IMR-90 (cell line): ENCODE data around the gene DSE. TPM values are rescaled to one million over a fixed set of nuclear protein-coding genes. Genes with fewer than 3 reads are reported as not detected.

Experiments used
- ATAC-seq: fragments of 200-7000 bp; cut with Tn5 transposase; 2 replicates; pipeline ENCODE4 v1.9.1; 2020; ENCODE audit warnings: low read depth, mild to moderate bottlenecking, moderate library complexity
- BruUV-seq: library from RNA; stranded (reverse); fragments of 400-500 nt; replicated peaks from 2 replicates; lab custom pipeline; 2021; lab: Mats Ljungman, UMichigan
- CTCF ChIA-PET: fragments of 300-600 bp; formaldehyde crosslinking; extraction: SDS; loops from one replicate; lab custom pipeline; 2021; ENCODE audit warnings: antibody characterized with exemption; lab: Yijun Ruan, JAX
- POLR2A ChIA-PET: fragments of 300-600 bp; sonication (Branson Sonifier 250); formaldehyde crosslinking; loops from one replicate; lab custom pipeline; 2022; ENCODE audit warnings: antibody characterized with exemption; ENCODE audit not compliant: unreplicated experiment; lab: Charles Lee
- DNase-seq: peaks from one replicate; pipeline ENCODE4 v3.0.0; 2013
- H2AFZ ChIP-seq: replicated peaks from 2 replicates; pipeline ENCODE3; 2013; ENCODE audit warnings: low read length, mild to moderate bottlenecking; ENCODE audit not compliant: poor library complexity
- H2AK5ac ChIP-seq: 2 replicates; pipeline ENCODE4 v1.6.1; 2013; ENCODE audit warnings: low read depth, low read length, inconsistent platforms
- H2AK9ac ChIP-seq: replicated peaks from 2 replicates; pipeline ENCODE3; 2013; ENCODE audit warnings: mild to moderate bottlenecking, low read depth, low read length, moderate library complexity; ENCODE audit not compliant: poor library complexity
- H2BK120ac ChIP-seq: 2 replicates; pipeline ENCODE4 v1.6.1; 2013; ENCODE audit warnings: low read depth, low read length, inconsistent platforms
- H2BK15ac ChIP-seq: 3 replicates; pipeline ENCODE4 v1.6.1; 2013; ENCODE audit warnings: low read depth, low read length, inconsistent platforms
- H2BK20ac ChIP-seq: 2 replicates; pipeline ENCODE4 v1.6.1; 2013; ENCODE audit warnings: low read depth, mild to moderate bottlenecking, inconsistent platforms, low read length, moderate library complexity
- H2BK5ac ChIP-seq: 2 replicates; pipeline ENCODE4 v1.6.1; 2013; ENCODE audit warnings: mild to moderate bottlenecking, low read depth, low read length, inconsistent platforms; ENCODE audit not compliant: poor library complexity, severe bottlenecking
- H3K14ac ChIP-seq: replicated peaks from 2 replicates; pipeline ENCODE4 v1.6.1; 2013; ENCODE audit warnings: low read depth, low read length, inconsistent platforms
- H3K18ac ChIP-seq: 2 replicates; pipeline ENCODE4 v1.6.1; 2013; ENCODE audit warnings: low read depth, low read length, control low read depth
- H3K23ac ChIP-seq: 2 replicates; pipeline ENCODE4 v1.6.1; 2013; ENCODE audit warnings: low read depth, low read length, inconsistent platforms
- H3K27ac ChIP-seq: 2 replicates; pipeline ENCODE4 v1.5.1; 2013; ENCODE audit warnings: mild to moderate bottlenecking, control low read depth, low read length; ENCODE audit not compliant: insufficient read depth
- H3K27me3 ChIP-seq: 2 replicates; pipeline ENCODE4 v1.6.1; 2013; ENCODE audit warnings: low read length; ENCODE audit not compliant: control insufficient read depth, insufficient read depth
- H3K36me3 ChIP-seq: 2 replicates; pipeline ENCODE4 v1.6.1; 2013; ENCODE audit warnings: low read length, mixed read lengths; ENCODE audit not compliant: control insufficient read depth, insufficient read depth
- H3K4ac ChIP-seq: 2 replicates; pipeline ENCODE4 v1.6.1; 2013; ENCODE audit warnings: low read depth, low read length, inconsistent platforms
- H3K4me1 ChIP-seq: 2 replicates; pipeline ENCODE4 v1.6.1; 2013; ENCODE audit warnings: low read length, mixed read lengths; ENCODE audit not compliant: control insufficient read depth, insufficient read depth
- H3K4me2 ChIP-seq: 2 replicates; pipeline ENCODE4 v1.6.1; 2013; ENCODE audit warnings: low read depth, mild to moderate bottlenecking, control low read depth, low read length, moderate library complexity
- H3K4me3 ChIP-seq: 2 replicates; pipeline ENCODE4 v1.5.1; 2013; ENCODE audit warnings: low read depth, mild to moderate bottlenecking, control low read depth, low read length, moderate library complexity; ENCODE audit not compliant: insufficient read depth
- H3K56ac ChIP-seq: 2 replicates; pipeline ENCODE4 v1.6.1; 2013; ENCODE audit warnings: low read length, inconsistent platforms; ENCODE audit not compliant: insufficient read depth; ENCODE audit errors: extremely low read depth
- H3K79me1 ChIP-seq, 2 experiments: 2 replicates each; pipeline ENCODE4 v1.6.1; 2013; ENCODE audit warnings: low read length in 2 of 2, inconsistent platforms in 1 of 2, low read depth in 1 of 2
- H3K9ac ChIP-seq: 2 replicates; pipeline ENCODE4 v1.6.1; 2013; ENCODE audit warnings: low read depth, low read length, control low read depth
- H3K9me1 ChIP-seq: 2 replicates; pipeline ENCODE4 v1.6.1; 2013; ENCODE audit warnings: low read length, inconsistent platforms; ENCODE audit not compliant: insufficient read depth
- H3K9me3 ChIP-seq: 2 replicates; pipeline ENCODE4 v1.6.1; 2013; ENCODE audit warnings: low read length; ENCODE audit not compliant: control insufficient read depth, insufficient read depth
- H4K20me1 ChIP-seq: 2 replicates; pipeline ENCODE4 v1.6.1; 2013; ENCODE audit warnings: low read length, inconsistent platforms; ENCODE audit not compliant: insufficient read depth
- H4K5ac ChIP-seq: 2 replicates; pipeline ENCODE4 v1.6.1; 2013; ENCODE audit warnings: mild to moderate bottlenecking, low read depth, low read length, control low read depth
- H4K8ac ChIP-seq, 2 experiments: 2 replicates each; pipeline ENCODE4 v1.6.1; 2013; ENCODE audit warnings: low read depth in 2 of 2, low read length in 2 of 2, control low read depth in 1 of 2, inconsistent platforms in 1 of 2
- H4K91ac ChIP-seq: 2 replicates; pipeline ENCODE4 v1.6.1; 2013; ENCODE audit warnings: low read depth, low read length, inconsistent platforms; ENCODE audit not compliant: insufficient read depth
- CHD1 ChIP-seq: IDR thresholded peaks from 2 replicates; pipeline ENCODE4 v1.6.1; 2012; ENCODE audit warnings: low read depth, low read length, improper control_type of control experiment
- MAZ ChIP-seq: IDR thresholded peaks from 2 replicates; pipeline ENCODE4 v1.6.1; 2012; ENCODE audit warnings: low read depth, mild to moderate bottlenecking, low read length, improper control_type of control experiment, moderate library complexity, borderline replicate concordance
- POLR2A ChIP-seq: IDR thresholded peaks from 2 replicates; pipeline ENCODE4 v1.6.1; 2012; ENCODE audit warnings: mild to moderate bottlenecking, low read depth, low read length
- RCOR1 ChIP-seq: IDR thresholded peaks from 2 replicates; pipeline ENCODE4 v1.6.1; 2012; ENCODE audit warnings: mild to moderate bottlenecking, low read length, improper control_type of control experiment; ENCODE audit not compliant: insufficient replicate concordance
- RFX5 ChIP-seq: IDR thresholded peaks from 2 replicates; pipeline ENCODE4 v1.8.0; 2012; ENCODE audit warnings: low read depth, mild to moderate bottlenecking, low read length, moderate library complexity
- SMC3 ChIP-seq: fragments of 150-350 bp; IDR thresholded peaks from 2 replicates; pipeline ENCODE4 v1.6.1; 2016; ENCODE audit warnings: low read depth, mild to moderate bottlenecking, antibody characterized with exemption, low read length, moderate library complexity
- WGBS, 2 experiments: methylation state at CpG; one replicate each; pipeline versions ENCODE4 v1.1.5 to v1.1.7; 2013; ENCODE audit warnings: missing lambda C conversion rate in 2 of 2; ENCODE audit not compliant: insufficient read length in 1 of 2; ENCODE audit errors: extremely low coverage in 2 of 2; 5-methylcytosine and 5-hydroxymethylcytosine counted together
- dilution Hi-C: fragments of 300-500 bp; cut with HindIII; formaldehyde crosslinking; loops from one replicate; pipeline ENCODE4 v1.14.3; 2018; ENCODE audit warnings: low sequenced_read_pairs; ENCODE audit not compliant: unreplicated experiment
- in situ Hi-C: fragments of 300-500 bp; cut with MboI; formaldehyde crosslinking; loops from 3 replicates; pipeline ENCODE4 v1.14.3; 2019; ENCODE audit warnings: low sequenced_read_pairs, inconsistent platforms, mixed read lengths
- intact Hi-C: fragments of 100-400 bp; cut with micrococcal nuclease; formaldehyde crosslinking; loops from 2 replicates; pipeline ENCODE4 v1.10.0; 2022
- polyA plus RNA-seq, 3 experiments: library from polyadenylated mRNA; depleted of rRNA; stranded (reverse); fragments of >200 nt; gene quantifications; 2 replicates each; pipeline ENCODE4 v1.2.3, GENCODE V29; 2012; ENCODE audit warnings: low replicate concordance in 1 of 3
- total RNA-seq: library from RNA; depleted of rRNA; stranded (reverse); fragments of >200 nt; gene quantifications from 2 replicates; pipeline ENCODE4 v1.2.3, GENCODE V29; 2012
- TF ChIP-seq, protein P1 (sequence below): conservative IDR thresholded peaks from 2 replicates; pipeline ENCODE4 v1.5.1; 2012; ENCODE audit warnings: mild to moderate bottlenecking, low read depth, low read length, improper control_type of control experiment
- TF ChIP-seq, protein P2 (sequence below): fragments of 150-350 bp; IDR thresholded peaks from 2 replicates; pipeline ENCODE4 v1.6.1; 2016; ENCODE audit warnings: low read depth, mild to moderate bottlenecking, low read length, moderate library complexity, borderline replicate concordance

DSE gene
- total and polyA plus RNA-seq, 2 of the 4 experiments (the other 2 are of a cell fraction), result 48.0 to 154 TPM

DNA sequence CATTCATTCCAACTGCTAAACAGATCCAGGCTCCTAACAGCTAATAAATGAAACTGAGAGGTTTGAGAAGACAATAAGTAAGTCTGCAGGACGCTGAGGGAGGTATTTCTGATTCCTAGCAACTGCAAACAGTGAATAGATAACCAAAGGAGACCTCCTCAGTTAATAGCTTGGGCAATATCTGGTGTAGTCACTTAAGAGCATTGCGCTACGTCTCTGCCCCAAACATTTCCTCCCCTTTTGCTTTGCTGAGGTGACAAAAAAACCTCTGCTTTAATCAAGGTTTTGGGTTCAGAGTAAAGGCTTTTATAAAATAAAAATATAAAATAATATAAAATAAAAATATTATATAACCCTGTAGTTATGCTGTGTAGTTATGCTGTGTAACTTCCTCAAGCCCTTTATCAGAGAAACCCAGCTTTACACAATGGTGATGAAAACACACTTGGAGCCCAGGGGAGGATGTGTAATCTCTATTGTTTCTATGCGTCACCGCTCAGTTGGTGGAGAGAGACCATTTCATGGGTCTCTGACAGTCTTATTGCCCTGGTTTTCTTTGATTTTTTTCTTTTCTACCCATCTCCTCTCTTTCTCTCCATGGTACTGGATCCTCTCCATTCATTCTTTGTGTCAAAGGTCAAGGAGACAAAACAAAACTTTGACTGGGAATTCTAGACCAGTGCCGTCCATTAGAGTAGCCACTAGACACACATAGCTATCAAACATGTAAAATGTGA is 121.8 kb downstream of the DSE start:
- no peak overlapping the region for H3K4me3 ChIP-seq
- no CpG with 5 or more reads among the region's 6 CpGs for WGBS, 2 experiments
- no peak overlapping the region for H4K8ac ChIP-seq
- H3K9me1 ChIP-seq, result no peaks in the 10 kb centered on the region
- H4K20me1 ChIP-seq, result no peaks in the 10 kb centered on the region
- TF ChIP-seq RCOR1 (no peak), RFX5 (no peak), MAZ (no peak), CHD1 (no peak), POLR2A (no peak), SMC3 (no peak)
- TF ChIP-seq, protein P1, sequence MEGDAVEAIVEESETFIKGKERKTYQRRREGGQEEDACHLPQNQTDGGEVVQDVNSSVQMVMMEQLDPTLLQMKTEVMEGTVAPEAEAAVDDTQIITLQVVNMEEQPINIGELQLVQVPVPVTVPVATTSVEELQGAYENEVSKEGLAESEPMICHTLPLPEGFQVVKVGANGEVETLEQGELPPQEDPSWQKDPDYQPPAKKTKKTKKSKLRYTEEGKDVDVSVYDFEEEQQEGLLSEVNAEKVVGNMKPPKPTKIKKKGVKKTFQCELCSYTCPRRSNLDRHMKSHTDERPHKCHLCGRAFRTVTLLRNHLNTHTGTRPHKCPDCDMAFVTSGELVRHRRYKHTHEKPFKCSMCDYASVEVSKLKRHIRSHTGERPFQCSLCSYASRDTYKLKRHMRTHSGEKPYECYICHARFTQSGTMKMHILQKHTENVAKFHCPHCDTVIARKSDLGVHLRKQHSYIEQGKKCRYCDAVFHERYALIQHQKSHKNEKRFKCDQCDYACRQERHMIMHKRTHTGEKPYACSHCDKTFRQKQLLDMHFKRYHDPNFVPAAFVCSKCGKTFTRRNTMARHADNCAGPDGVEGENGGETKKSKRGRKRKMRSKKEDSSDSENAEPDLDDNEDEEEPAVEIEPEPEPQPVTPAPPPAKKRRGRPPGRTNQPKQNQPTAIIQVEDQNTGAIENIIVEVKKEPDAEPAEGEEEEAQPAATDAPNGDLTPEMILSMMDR, result no peak
- TF ChIP-seq, protein P2, sequence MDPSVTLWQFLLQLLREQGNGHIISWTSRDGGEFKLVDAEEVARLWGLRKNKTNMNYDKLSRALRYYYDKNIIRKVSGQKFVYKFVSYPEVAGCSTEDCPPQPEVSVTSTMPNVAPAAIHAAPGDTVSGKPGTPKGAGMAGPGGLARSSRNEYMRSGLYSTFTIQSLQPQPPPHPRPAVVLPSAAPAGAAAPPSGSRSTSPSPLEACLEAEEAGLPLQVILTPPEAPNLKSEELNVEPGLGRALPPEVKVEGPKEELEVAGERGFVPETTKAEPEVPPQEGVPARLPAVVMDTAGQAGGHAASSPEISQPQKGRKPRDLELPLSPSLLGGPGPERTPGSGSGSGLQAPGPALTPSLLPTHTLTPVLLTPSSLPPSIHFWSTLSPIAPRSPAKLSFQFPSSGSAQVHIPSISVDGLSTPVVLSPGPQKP, result no peak
- no peaks in the 10 kb centered on the region for H3K79me1 ChIP-seq
- POLR2A ChIA-PET, result no interaction called here
- DNase-seq (no peak), ATAC-seq (no peak)
- H3K27ac ChIP-seq, result no peak overlapping the region
- no peak overlapping the region for H3K18ac ChIP-seq
- no peaks in the 10 kb centered on the region for H3K9me3 ChIP-seq
- no peak overlapping the region for H4K91ac ChIP-seq
- dilution Hi-C loops, result no loop called here
- H3K9ac ChIP-seq, result no peak overlapping the region
- H3K4ac ChIP-seq, result no peak overlapping the region
- H2AFZ ChIP-seq, result no peak overlapping the region
- no peak overlapping the region for H3K4me2 ChIP-seq
- H3K23ac ChIP-seq, result no peak overlapping the region
- BruUV-seq, result no TSS peak
- no peak overlapping the region for H2BK5ac ChIP-seq
- H2AK9ac ChIP-seq, result no peak overlapping the region
- no peak overlapping the region for H2BK15ac ChIP-seq
- intact Hi-C loops, result no loop called here
- no peak overlapping the region for H3K14ac ChIP-seq
- H4K5ac ChIP-seq, result no peak overlapping the region
- H3K36me3 ChIP-seq, result no peaks in the 10 kb centered on the region
- H2BK20ac ChIP-seq, result no peak overlapping the region
- H3K56ac ChIP-seq, result no peak overlapping the region
- in situ Hi-C loops, result no loop called here
- no peak overlapping the region for H2AK5ac ChIP-seq
- CTCF ChIA-PET, result no interaction called here
- no peak overlapping the region for H2BK120ac ChIP-seq
- H3K4me1 ChIP-seq, result no peaks in the 10 kb centered on the region; the same call in 1 of the 2 replicates
- no peaks in the 10 kb centered on the region; the same call in 1 of the 2 replicates for H3K27me3 ChIP-seq
